Parathyroid adenoma (tissue), 2 donors: ENCODE data around the gene WWOX.

Experiments
- H2AFZ ChIP-seq: fragments of 300-600 bp; sonication (generic); one replicate; pipeline ENCODE4 v1.7.0; 2017; ENCODE audit warnings: antibody characterized with exemption, mild to moderate bottlenecking
- H3K27ac ChIP-seq: fragments of 300-600 bp; sonication (generic); one replicate; pipeline ENCODE4 v1.7.0; 2017
- H3K27me3 ChIP-seq: fragments of 300-600 bp; sonication (generic); one replicate; pipeline ENCODE4 v1.7.0; 2017; ENCODE audit warnings: low read length; ENCODE audit not compliant: control insufficient read depth, insufficient read depth
- H3K36me3 ChIP-seq: fragments of 300-600 bp; sonication (generic); one replicate; pipeline ENCODE4 v1.7.0; 2017; ENCODE audit warnings: low read length; ENCODE audit not compliant: control insufficient read depth, insufficient read depth
- H3K4me1 ChIP-seq: fragments of 300-600 bp; sonication (generic); one replicate; pipeline ENCODE4 v1.7.0; 2017; ENCODE audit warnings: control low read depth
- H3K4me2 ChIP-seq: fragments of 300-600 bp; sonication (generic); one replicate; pipeline ENCODE4 v1.7.0; 2017; ENCODE audit warnings: low read length
- H3K4me3 ChIP-seq: fragments of 300-600 bp; sonication (generic); one replicate; pipeline ENCODE4 v1.7.0; 2017; ENCODE audit warnings: low read depth, low read length
- H3K79me2 ChIP-seq: fragments of 300-600 bp; sonication (generic); one replicate; pipeline ENCODE4 v1.7.0; 2017; ENCODE audit warnings: control low read depth
- H3K9ac ChIP-seq: fragments of 300-600 bp; sonication (generic); one replicate; pipeline ENCODE4 v1.7.0; 2017; ENCODE audit warnings: mild to moderate bottlenecking
- H3K9me3 ChIP-seq: fragments of 300-600 bp; sonication (generic); one replicate; pipeline ENCODE4 v1.7.0; 2017; ENCODE audit warnings: low read length; ENCODE audit not compliant: control insufficient read depth
- CTCF ChIP-seq: fragments of 300-600 bp; sonication (generic); IDR thresholded peaks from one replicate; pipeline ENCODE4 v1.7.0; 2017; ENCODE audit warnings: antibody characterized with exemption, mild to moderate bottlenecking
- donor health status: primary hyperparathyroidism.

The WWOX gene

GRCh38 chr16:78755751-78756661, 656.6 kb downstream of the WWOX start:
- no peak overlapping the region for H3K9ac ChIP-seq
- H3K36me3 ChIP-seq = no peaks in the 10 kb centered on the region
- TF ChIP-seq CTCF = no peak
- no peak overlapping the region for H3K4me3 ChIP-seq
- H3K4me1 ChIP-seq = peaks cover 10% of the 10 kb centered on the region
- no peak overlapping the region for H3K4me2 ChIP-seq
- peaks cover 3% of the 10 kb centered on the region for H3K79me2 ChIP-seq
- no peak overlapping the region for H3K27ac ChIP-seq
- no peaks in the 10 kb centered on the region for H3K27me3 ChIP-seq
- H3K9me3 ChIP-seq = no peaks in the 10 kb centered on the region
- no peak overlapping the region for H2AFZ ChIP-seq

- no peaks in the 10 kb centered on the region for H3K4me1 ChIP-seq
- no peak overlapping the region for H3K9ac ChIP-seq
- no peaks in the 10 kb centered on the region for H3K27me3 ChIP-seq
- no peaks in the 10 kb centered on the region for H3K79me2 ChIP-seq
- no peak overlapping the region for H3K4me2 ChIP-seq
- no peak overlapping the region for H3K4me3 ChIP-seq
- H3K36me3 ChIP-seq = no peaks in the 10 kb centered on the region
- H2AFZ ChIP-seq = no peak overlapping the region
- no peak overlapping the region for H3K27ac ChIP-seq
- H3K9me3 ChIP-seq = no peaks in the 10 kb centered on the region
- no peak for TF ChIP-seq CTCF
Observed at GRCh38 chr16:78759596-78759995, 660.1 kb downstream of the WWOX start.

- Histone ChIP-seq H3K4me3 (no peak overlapping the region), H3K27me3 (no peaks in the 10 kb centered on the region), H3K4me2 (no peak overlapping the region), H2AFZ (no peak overlapping the region), H3K27ac (no peak overlapping the region), H3K79me2 (no peaks in the 10 kb centered on the region), H3K9me3 (no peaks in the 10 kb centered on the region), H3K9ac (no peak overlapping the region), H3K4me1 (no peaks in the 10 kb centered on the region), H3K36me3 (no peaks in the 10 kb centered on the region)
- TF ChIP-seq CTCF = no peak
Observed at GRCh38 chr16:78760611-78761010, 661.2 kb downstream of the WWOX start.

- no peak overlapping the region for H3K4me2 ChIP-seq
- no peak overlapping the region for H3K27ac ChIP-seq
- H3K36me3 ChIP-seq = no peaks in the 10 kb centered on the region
- H2AFZ ChIP-seq = no peak overlapping the region
- TF ChIP-seq CTCF = no peak
- no peaks in the 10 kb centered on the region for H3K79me2 ChIP-seq
- H3K4me1 ChIP-seq = no peaks in the 10 kb centered on the region
- H3K9ac ChIP-seq = no peak overlapping the region
- no peaks in the 10 kb centered on the region for H3K27me3 ChIP-seq
- H3K4me3 ChIP-seq = no peak overlapping the region
- H3K9me3 ChIP-seq = no peaks in the 10 kb centered on the region
Observed at GRCh38 chr16:78761427-78761826, 662.0 kb downstream of the WWOX start.

- Histone ChIP-seq H3K4me2 (no peak overlapping the region), H3K4me3 (no peak overlapping the region), H3K9me3 (no peaks in the 10 kb centered on the region), H3K36me3 (no peaks in the 10 kb centered on the region), H3K27ac (no peak overlapping the region), H3K79me2 (no peaks in the 10 kb centered on the region), H3K4me1 (no peaks in the 10 kb centered on the region), H3K9ac (no peak overlapping the region), H2AFZ (no peak overlapping the region), H3K27me3 (no peaks in the 10 kb centered on the region)
- no peak for TF ChIP-seq CTCF
Observed at GRCh38 chr16:78762222-78762621, 662.8 kb downstream of the WWOX start.
